Limb (tissue), 2 donors: ENCODE data around the gene SOX21.
"Not testable (repeated sequence)": the region's sequence is repeated elsewhere in the genome, so short reads cannot be mapped to it uniquely, and the experiment has no call there.

ENCODE experiments used
- DNase-seq, 2 donors: peaks; one replicate each; pipeline ENCODE4 v3.0.0-alpha.2; 2016; ENCODE audit errors: extremely low spot score in 2 of 2

SOX21 gene

DNA sequence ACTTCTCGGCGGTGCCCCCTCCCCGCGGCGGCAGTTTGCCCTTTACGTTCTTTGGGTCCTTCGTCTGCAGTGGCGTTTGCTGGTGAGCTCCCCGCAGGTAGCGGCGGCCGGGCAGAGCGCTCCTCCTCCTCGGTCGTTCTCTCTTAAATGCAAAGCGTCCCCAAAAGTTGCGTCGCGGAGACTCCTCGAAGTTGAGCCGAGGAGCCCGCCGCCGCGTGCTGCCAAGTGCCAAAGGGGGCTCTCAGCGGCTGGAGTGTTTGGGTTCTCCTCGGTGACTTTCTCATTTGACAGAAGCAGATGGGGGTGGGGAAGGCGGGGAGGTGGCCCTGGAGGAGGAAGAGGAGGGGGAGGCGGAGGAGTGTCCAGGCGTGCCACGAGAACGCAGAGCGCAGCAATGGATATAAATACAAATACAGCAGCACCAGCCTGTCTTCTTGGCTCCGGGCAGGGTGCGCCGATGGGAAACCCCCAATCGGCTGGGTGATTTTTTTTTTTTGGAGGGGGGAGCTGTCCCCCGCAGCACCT lies at the start of gene SOX21:
SOX21 (minus strand) TSS at position 259 of the 525 bp plus-strand sequence. CDS start 496 bp downstream, outside the sequence.
- DNase-seq, result peak in 1 of 2 donors; percentile 58

DNA sequence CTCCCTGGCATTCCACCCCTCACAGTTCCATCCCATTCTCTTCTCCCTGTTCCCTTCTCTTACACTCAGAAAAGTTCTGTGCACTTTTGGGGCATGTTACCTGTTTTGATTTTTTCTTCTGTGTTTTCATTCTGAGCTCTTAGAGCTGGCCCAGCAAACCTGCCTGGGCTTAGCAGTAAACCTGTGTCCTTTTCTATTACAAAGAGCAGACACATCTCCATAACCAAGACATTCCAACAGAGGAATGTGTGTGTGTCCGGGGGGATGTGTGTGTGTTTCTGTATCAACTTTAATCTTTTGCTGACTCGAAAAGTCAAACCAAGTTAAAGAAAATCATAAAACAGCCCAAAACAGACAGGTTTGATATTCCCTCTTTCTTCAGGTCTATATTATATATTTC lies 49.1 kb upstream of the SOX21 start:
- DNase-seq, result no peak

DNA sequence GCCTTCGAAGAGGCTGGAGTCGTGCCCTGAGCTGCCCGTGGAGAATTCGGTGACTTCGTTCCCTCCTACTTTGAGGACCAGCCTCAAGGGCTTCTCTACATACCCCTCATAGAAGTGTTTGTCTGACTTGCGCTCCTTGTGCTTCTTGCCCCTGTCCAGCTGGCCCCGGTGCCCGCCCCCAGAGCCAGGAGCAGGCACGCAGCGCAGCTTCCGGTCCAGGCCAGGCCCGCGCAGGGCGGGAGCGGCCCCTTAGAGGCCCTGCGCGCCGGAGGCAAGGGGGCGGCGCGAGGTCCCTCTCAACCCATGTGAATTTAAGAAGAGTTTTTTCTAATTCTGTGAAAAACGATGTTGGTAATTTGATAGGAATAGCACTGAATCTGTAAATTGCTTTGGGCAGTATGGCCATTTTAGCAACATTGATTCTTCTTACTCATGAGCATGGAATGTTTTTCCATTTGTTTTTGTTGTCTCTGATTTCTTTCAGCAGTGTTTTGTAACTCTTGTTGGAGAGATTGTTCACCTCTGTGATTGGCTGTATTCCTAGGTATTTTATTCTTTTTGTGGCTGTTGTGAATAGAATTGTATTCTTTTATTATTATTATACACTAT lies 46.9 kb upstream of the SOX21 start:
- no peak for DNase-seq

DNA sequence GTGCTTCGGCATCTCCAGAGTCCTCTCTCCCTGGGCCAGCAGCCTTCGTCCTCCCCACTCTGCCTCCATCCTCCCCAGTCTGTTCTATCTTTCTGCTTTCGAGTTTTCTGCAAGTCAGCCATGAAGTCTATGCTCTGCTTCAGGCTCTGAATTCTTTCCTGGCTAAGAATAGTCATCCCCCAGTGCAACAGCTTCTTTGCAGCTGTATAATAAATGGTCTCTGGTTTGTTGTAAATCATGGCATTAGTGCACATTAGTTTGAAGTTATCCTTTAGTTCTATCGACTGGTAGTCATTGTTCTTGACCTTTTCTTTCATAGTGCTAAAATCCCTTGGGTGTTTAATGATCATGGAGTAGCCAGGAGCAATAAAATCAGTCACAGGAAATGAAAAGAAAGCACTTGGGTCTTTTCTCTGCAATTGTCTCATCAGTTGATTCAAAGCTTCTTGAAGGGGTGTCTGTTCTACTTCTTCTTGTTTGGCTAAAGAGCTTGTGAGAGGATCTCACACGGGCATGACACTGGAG lies 46.2 kb upstream of the SOX21 start:
- no peak for DNase-seq

DNA sequence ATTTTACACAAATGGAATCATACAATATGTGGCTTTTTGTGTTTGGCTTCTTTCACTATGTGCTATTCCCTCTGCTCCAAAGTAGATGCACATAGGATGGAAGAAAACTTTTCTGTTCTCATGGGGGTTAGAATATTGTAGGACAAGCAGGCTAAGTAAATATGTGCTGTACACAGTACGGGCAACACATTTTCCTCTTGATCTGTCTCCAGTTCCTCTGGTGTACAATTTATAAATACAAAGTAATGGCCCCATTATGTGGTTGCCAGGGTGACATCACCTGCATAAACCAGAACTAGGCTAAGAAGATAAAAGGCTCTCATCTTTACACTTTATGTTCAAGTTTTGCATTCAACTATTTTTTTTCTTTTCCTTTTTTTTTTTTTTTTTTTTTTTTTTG lies 41.0 kb upstream of the SOX21 start:
- no peak for DNase-seq

DNA sequence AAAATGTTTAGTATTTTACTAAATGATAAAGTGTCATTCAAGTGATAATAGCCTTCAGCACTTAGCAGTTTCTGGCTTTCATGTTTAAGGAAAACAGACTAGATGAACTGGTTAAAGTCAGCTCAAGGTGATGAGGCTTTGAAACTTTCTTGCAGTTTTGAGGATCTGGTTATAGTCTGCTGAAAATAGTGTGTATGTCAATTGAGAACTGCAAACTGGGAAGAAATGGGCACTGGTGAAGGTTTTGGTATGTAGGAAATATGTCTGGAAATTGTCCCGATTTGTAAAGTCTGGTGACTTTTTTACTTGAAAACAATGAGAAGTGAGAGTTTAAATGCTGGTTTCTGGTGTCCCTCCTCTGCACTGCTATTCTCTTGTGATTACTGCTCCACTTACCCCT lies 36.8 kb upstream of the SOX21 start:
- DNase-seq, result no peak

DNA sequence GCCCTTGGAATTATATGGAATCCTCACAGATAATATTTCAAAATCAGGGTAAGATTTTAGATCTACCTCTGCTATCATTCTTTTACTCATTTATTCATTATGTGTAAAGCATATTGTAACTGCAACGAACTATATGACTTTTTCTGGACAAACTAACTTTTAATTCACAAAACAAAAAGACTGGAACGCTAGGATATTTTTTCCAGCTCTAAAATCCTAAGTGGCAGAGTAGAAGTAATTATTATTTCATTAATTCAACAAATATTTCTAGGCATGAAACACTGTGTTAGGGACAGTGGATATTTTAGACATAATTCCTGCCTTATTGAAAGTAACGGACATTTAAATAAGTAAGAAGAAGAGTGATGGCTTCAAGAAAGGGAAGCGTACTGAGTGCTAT lies 26.9 kb upstream of the SOX21 start:
- no peak for DNase-seq

DNA sequence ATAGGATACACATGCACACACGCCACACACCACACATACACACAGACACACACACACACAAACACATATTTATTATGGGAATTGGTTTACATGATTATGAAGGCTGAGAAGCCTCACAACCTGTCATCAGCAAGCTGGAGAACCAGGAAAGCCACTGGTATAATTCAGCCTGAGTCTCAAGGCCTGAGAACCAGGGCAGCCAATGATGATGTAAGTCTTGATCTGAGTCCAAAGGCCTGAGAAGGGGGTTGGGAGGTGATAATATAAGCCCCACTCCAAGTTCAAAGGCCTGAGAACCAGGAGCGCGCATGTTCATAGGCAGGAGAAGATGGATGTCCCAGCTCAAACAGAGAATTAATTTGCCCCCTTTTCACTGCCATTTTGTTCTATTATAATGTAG lies 18.7 kb upstream of the SOX21 start:
- DNase-seq, result no peak

DNA sequence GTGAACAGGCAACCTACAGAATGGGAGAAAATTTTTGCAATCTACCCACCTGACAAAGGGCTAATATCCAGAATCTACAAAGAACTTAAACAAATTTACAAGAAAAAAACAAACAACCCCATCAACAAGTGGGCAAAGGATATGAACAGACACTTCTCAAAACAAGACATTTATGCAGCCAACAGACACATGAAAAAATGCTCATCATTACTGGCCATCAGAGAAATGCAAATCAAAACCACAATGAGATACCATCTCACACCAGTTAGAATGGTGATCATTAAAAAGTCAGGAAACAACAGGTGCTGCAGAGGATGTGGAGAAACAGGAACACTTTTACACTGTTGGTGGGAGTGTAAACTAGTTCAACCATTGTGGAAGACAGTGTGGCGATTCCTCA lies 17.6 kb upstream of the SOX21 start:
- DNase-seq, result not testable (repeated sequence)

DNA sequence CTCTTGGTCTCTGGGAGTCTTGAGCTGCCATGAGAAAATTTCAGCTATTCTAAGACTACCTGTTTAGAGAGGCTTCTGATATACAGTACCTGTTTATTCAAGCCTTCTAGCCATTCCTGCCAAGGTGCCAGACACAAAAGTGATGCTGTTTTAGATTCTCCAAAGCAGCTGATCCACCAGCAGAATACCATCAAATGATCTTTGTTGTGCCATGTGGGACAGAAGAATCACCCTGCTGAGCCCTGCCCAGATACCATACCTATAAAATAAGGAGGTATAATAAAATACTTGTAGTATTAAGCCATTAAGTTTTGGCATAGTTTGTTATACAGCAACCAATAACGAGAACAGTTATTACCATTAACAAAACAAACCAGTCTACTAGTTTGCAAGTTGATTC lies 14.1 kb upstream of the SOX21 start:
- no peak for DNase-seq

DNA sequence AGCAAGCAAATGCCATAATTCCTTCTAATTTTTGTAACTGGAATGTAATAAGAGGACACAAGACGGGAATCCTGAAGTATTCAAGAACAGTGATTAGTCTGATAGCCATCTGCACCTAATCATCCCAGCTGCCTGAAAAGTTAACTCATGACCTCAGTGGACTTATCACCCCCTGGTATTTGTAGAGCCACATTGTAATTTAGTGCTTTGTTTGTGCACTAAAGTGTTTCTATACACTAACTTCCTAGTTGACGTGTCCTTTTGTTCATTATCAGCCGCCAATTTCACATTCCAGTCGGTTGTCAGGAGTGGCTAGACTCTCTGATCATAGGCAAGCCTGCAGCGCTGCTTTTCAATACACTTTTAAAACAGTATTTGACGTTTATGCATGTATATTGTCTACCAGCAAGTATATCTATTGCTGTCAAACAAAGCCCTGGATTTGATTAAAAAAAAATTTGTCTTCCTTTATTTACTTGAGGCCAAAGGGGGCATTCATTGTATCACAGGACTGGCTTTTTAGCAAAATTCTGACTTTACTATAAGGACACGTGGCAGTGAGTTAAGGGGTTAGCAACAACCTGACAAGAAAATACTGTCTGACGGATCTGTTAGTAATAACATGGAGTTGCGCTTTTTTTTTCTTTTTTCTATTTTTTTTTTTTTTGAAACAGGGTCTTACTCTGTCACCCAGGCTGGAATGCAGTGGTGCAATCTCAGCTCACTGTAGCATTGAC lies 10.4 kb upstream of the SOX21 start:
- no peak for DNase-seq

DNA sequence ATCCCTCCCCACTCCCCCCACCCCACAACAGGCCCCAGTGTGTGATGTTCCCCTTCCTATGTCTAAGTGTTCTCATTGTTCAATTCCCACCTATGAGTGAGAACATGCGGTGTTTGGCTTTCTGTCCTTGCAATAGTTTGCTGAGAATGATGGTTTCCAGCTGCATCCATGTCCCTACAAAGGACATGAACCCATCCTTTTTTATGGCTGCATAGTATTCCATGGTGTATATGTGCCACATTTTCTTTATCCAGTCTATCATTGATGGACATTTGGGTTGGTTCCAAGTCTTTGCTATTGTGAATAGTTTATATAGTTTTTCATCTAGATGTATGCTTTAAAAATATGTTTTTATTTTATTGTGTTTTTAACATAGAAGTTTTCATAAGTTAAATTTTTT lies 6.4 kb upstream of the SOX21 start:
- not testable (repeated sequence) for DNase-seq

DNA sequence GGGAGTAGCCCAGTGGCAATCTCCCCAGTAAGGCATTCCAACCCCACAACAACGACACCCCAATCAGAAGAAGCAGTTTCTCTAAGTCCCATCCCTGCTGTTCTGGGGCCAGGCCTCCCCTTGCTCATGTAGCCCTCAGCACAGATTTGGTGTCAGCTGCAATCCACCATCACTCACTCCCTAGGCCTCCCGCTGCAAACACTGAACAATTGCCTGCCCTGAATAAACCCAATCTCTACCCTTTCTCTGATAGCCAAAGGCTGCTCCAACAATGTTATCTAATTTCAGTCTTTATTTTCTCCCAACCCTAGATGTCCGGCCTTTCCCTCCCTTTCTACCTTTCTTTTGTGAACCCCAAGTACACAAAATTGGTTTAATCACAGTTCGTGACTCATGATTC lies 5.6 kb upstream of the SOX21 start:
- DNase-seq, result no peak

DNA sequence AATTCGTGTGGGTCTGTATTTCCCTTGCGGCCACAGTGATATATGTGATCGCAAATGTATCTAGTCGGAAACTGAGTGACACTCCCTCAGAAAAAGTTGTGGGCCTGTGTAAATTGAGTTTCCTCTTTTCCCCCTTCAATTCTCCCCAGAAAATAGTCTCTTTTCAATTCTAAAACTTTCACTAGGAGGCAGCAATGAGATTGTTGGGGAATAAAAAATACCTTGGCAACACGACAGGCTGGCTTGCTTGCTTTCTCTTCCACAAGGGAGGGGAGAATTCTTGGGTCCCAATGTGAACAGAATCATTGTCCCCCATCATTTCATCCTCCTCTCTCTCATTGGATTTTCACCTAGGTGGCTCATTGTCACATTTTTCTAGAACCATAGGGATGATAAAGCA lies 3.7 kb upstream of the SOX21 start:
- DNase-seq, result no peak

DNA sequence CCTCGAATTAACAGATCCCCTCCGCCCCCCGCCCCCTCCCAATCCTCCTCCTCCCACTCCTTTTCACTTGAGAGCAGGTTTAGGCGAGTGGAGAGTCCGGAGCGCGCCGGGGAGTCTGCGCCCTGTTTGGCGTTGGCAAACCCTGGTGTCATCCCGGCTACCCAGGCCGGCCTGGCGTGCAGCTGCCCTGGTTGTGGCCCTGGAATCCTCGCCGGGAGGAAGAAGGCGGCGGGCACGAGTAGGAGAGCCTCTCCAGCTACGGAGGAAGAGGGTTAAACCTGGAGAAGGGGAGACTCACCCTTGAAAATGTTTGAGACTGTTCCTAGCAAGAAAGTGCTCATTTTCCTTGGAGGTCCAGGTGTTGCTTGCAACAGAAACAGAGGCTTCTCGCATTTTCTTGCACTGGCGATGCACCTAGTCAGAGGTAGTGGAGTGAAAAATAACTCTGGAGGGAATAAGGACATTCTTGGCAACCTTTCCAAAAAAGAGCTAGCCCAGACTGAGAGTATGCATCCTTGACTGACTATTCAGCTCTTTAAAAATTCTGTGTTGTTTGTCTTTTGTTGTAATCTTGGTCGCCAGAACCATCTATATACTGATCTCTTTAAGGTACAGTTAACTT lies 1.3 kb upstream of the SOX21 start:
- DNase-seq, result no peak

DNA sequence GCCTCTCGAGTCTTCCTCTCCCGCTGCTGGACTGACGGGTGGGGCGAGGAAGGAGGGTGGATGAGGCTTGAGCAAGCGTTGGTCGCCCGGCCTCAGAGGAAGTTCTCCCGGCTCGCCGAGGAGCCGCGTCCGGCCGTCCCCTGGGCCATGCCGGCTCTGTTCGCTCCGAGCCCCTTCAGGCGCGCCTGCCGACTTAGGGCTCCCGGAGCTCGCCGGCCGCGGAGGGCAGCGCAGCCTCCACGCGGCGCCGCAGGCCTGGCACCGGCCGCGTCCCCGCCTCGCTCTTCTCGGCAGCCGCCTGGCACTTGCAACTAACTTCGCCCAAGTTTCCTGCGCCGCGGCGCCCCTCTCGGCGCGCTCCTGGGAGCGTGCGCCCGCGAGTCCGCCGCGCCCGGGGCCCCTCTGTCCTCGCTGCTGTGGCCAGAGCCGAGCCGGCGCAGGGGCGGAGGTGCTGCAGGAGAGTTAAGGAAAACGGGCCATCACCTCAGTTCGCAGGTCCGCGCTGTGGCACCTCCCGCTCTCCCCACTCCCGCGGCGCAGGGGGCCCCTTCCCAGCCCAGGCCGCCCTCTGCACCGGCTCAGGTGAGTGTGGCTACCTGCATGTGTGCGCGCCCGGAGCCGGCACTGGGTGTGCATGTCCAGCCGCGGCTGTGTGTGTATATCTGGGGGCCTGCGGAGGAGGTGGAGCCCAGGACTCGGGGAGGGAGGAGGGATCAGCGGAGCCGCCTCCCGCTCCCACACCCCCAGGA lies 641 bp upstream of the SOX21 start:
- DNase-seq, result peak in 1 of 2 donors; percentile 67

DNA sequence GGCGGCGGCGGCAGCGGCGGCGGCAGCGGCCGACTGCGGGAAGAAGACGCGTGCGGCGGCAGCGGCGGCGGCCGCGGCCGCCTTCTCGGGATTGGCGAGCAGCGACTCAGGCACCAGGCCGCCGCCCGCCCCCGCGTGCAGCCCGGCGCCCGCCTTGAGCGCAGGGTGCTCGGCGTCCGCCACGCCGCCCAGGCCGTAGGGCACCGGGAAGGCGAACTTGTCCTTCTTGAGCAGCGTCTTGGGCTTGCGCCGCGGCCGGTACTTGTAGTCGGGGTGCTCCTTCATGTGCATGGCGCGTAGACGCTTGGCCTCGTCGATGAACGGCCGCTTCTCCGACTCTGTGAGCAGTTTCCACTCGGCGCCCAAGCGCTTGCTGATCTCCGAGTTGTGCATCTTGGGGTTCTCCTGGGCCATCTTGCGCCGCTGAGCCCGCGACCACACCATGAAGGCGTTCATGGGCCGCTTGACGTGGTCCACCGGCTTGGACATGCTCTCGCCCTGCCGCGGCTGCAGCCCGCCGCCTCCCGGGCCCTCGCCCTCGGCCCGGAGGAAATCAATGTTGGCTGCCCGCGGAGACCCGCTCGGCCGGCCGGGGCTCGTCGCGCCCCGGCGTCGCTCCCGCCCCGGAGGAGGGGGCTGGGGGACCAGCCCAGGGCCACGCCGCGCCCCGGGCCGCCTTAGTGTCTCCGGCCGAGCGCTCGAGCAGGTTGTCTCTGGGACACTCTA lies 621 bp downstream of the SOX21 start:
- DNase-seq, result peak in 1 of 2 donors; percentile 75

DNA sequence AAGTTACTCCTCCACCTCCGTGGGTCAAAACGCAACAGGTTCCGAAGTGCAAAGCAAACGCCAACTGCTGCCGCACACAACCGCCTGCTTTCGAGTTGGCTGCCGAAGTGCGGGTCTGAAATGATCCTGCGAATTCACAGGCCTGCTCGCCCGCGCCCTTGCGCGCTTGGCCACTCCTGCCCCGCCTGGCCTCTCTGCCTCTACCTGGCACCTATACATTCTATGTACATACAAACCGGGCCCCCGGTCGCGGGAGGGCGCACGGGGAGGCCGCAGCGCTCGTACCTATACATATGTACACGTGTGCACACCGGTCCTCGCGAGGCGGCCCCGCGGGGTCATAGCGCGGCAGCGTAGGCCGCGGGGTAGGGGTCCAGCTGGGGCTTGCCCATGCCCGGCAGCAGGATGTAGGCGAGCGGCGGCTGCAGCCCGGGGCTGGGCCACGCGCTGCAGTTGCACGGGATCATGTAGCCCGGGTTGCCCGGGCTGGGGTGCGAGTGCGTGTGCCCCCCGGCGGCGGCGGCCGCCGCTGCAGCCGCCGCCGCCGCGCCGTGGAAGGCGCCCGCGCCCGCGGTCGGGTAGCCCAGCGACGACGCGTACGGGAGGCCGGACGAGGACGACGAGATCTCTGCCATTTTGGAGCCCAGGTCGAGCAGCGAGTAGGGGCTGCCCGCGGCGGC lies 1.3 kb downstream of the SOX21 start:
- DNase-seq, result peak in 1 of 2 donors; percentile 62

DNA sequence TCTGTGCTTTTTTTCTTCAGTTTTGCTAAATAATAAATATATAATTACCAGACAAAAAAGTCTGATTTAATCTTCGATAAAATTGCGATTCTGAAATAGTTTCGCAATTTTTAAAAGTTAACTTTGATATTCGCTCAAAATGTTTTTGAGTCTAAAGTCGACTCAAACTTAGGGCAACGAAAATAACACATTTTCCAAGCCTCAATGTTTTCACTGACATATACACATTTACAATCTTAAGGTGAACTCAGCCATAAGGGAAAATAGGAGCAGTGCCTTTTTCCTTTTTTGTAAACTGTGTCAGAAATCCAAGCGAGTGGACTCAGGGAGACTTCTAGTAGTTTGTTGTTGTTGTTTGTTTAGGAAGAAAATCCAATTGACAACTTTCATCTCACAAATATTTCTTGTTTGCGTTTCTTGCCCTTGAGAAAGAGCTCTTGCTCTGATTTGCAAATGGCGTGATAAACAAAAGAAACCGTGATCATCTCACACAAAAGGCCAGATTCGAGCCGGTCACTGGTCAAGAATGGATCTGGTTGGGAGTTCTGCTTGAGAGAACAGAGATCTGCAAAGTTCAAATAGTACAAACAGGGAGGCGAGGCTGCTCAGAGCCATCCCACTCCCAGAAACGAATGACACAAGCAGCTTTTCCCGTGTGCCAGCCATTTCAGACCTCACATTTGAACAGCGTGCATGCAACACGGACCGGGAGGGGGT lies 2.1 kb downstream of the SOX21 start:
- peak in 1 of 2 donors; percentile 51 for DNase-seq
